ENCODE data around the gene KLF9. TPM values are rescaled to one million over a fixed set of nuclear protein-coding genes. Genes with fewer than 3 reads are reported as not detected.

Gene KLF9
- total RNA-seq, 1 experiment from 2014 or later = 1.0 TPM

DNA sequence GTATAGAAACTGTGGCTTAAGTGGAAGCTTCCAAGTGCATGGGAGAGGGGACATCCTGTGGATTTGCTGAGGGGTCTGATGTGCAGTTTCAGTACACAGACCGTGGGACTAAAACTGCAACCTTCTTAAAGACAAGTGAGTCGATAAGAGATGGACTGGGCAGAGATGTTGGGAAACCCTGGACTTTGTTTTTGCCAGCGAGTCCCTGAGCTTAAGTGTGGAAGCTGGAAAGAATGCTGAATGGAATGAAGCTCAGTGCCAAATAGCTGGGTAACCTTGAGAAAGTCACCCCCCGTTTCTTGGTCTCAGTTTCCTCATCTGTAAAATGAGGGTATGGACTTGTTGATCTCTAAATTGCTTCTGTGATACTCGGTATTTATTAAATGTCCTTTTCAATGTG, 37.3 kb upstream of the KLF9 start:
- no peak for DNase-seq (ENCODE audit: low spot score)
- Mint-ChIP-seq H3K36me3 (no peaks in the 10 kb centered on the region), H3K4me1 (peaks cover 4% of the 10 kb centered on the region; the same call in 1 of the 2 replicates), H3K4me3 (no peak overlapping the region), H3K9me3 (peaks cover 8% of the 10 kb centered on the region), H3K27me3 (ENCODE audit: low read depth) (no peaks in the 10 kb centered on the region; the same call in 1 of the 2 replicates), H3K27ac (no peak overlapping the region)
- ATAC-seq = no peak
- no peak for TF ChIP-seq ESRRA (CRISPR knock-in tag; IDR thresholded peaks at IDR 0.05; ENCODE audit: borderline replicate concordance)
- TF ChIP-seq, protein P1, sequence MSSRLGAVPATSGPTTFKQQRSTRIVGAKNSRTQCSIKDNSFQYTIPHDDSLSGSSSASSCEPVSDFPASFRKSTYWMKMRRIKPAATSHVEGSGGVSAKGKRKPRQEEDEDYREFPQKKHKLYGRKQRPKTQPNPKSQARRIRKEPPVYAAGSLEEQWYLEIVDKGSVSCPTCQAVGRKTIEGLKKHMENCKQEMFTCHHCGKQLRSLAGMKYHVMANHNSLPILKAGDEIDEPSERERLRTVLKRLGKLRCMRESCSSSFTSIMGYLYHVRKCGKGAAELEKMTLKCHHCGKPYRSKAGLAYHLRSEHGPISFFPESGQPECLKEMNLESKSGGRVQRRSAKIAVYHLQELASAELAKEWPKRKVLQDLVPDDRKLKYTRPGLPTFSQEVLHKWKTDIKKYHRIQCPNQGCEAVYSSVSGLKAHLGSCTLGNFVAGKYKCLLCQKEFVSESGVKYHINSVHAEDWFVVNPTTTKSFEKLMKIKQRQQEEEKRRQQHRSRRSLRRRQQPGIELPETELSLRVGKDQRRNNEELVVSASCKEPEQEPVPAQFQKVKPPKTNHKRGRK (CRISPR knock-in tag; IDR thresholded peaks at IDR 0.05; ENCODE audit: borderline replicate concordance) = no peak
- TF ChIP-seq, protein P2, sequence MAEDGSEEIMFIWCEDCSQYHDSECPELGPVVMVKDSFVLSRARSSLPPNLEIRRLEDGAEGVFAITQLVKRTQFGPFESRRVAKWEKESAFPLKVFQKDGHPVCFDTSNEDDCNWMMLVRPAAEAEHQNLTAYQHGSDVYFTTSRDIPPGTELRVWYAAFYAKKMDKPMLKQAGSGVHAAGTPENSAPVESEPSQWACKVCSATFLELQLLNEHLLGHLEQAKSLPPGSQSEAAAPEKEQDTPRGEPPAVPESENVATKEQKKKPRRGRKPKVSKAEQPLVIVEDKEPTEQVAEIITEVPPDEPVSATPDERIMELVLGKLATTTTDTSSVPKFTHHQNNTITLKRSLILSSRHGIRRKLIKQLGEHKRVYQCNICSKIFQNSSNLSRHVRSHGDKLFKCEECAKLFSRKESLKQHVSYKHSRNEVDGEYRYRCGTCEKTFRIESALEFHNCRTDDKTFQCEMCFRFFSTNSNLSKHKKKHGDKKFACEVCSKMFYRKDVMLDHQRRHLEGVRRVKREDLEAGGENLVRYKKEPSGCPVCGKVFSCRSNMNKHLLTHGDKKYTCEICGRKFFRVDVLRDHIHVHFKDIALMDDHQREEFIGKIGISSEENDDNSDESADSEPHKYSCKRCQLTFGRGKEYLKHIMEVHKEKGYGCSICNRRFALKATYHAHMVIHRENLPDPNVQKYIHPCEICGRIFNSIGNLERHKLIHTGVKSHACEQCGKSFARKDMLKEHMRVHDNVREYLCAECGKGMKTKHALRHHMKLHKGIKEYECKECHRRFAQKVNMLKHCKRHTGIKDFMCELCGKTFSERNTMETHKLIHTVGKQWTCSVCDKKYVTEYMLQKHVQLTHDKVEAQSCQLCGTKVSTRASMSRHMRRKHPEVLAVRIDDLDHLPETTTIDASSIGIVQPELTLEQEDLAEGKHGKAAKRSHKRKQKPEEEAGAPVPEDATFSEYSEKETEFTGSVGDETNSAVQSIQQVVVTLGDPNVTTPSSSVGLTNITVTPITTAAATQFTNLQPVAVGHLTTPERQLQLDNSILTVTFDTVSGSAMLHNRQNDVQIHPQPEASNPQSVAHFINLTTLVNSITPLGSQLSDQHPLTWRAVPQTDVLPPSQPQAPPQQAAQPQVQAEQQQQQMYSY (CRISPR knock-in tag; IDR thresholded peaks at IDR 0.05) = no peak
- CTCF ChIA-PET = interaction anchor here (0.6 to 1.2 kb wide), 3 partner anchors 24 to 151 kb away, joined by 3 to 4 read pairs (median 3); no protein-coding TSS in a partner anchor
- POLR2A ChIA-PET = no interaction called here

DNA sequence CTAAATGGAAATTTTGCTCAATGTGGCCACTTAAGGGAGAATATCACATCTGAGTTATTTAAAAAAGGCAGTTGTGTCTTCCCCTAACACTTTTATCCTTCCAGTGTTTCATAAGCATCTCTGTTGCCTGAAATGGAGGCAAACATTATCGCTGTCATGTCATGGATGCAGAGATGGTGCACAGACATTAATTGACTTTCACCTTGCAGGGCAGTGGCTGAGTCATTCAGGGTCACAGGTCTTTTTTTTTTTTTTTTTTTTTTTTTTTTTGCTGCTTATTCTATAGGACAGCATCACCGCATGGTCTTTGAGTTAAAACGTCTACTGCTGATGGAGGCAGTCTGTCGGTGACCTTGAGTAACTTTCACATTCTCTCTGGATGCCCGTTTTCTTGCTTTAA, 36.3 kb upstream of the KLF9 start:
- H3K4me3 Mint-ChIP-seq = no peak overlapping the region
- ATAC-seq (no peak), DNase-seq (ENCODE audit: low spot score) (no peak)
- no peak overlapping the region for H3K27ac Mint-ChIP-seq
- H3K36me3 Mint-ChIP-seq = no peaks in the 10 kb centered on the region
- H3K4me1 Mint-ChIP-seq = no peaks in the 10 kb centered on the region
- CTCF ChIA-PET = no interaction called here
- POLR2A ChIA-PET = no interaction called here
- no peaks in the 10 kb centered on the region; the same call in 1 of the 2 replicates for H3K27me3 Mint-ChIP-seq (ENCODE audit: low read depth)
- H3K9me3 Mint-ChIP-seq = peaks cover 8% of the 10 kb centered on the region
- TF ChIP-seq, protein P3, sequence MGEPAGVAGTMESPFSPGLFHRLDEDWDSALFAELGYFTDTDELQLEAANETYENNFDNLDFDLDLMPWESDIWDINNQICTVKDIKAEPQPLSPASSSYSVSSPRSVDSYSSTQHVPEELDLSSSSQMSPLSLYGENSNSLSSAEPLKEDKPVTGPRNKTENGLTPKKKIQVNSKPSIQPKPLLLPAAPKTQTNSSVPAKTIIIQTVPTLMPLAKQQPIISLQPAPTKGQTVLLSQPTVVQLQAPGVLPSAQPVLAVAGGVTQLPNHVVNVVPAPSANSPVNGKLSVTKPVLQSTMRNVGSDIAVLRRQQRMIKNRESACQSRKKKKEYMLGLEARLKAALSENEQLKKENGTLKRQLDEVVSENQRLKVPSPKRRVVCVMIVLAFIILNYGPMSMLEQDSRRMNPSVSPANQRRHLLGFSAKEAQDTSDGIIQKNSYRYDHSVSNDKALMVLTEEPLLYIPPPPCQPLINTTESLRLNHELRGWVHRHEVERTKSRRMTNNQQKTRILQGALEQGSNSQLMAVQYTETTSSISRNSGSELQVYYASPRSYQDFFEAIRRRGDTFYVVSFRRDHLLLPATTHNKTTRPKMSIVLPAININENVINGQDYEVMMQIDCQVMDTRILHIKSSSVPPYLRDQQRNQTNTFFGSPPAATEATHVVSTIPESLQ (CRISPR knock-in tag; IDR thresholded peaks at IDR 0.05) = no peak
- TF ChIP-seq TCF7 (CRISPR knock-in tag; IDR thresholded peaks at IDR 0.05; ENCODE audit: low read depth) (no peak), ZNF423 (CRISPR knock-in tag; IDR thresholded peaks at IDR 0.05) (no peak), SMAD4 (CRISPR knock-in tag; IDR thresholded peaks at IDR 0.05) (no peak), EMX1 (CRISPR knock-in tag; IDR thresholded peaks at IDR 0.05) (no peak), TEAD4 (CRISPR knock-in tag; IDR thresholded peaks at IDR 0.05) (no peak), ZNF396 (CRISPR knock-in tag; IDR thresholded peaks at IDR 0.05; ENCODE audit: borderline replicate concordance) (no peak), NR3C1 (CRISPR knock-in tag; conservative IDR thresholded peaks at IDR 0.05; ENCODE audit: low read depth) (no peak)
- TF ChIP-seq, protein P4, sequence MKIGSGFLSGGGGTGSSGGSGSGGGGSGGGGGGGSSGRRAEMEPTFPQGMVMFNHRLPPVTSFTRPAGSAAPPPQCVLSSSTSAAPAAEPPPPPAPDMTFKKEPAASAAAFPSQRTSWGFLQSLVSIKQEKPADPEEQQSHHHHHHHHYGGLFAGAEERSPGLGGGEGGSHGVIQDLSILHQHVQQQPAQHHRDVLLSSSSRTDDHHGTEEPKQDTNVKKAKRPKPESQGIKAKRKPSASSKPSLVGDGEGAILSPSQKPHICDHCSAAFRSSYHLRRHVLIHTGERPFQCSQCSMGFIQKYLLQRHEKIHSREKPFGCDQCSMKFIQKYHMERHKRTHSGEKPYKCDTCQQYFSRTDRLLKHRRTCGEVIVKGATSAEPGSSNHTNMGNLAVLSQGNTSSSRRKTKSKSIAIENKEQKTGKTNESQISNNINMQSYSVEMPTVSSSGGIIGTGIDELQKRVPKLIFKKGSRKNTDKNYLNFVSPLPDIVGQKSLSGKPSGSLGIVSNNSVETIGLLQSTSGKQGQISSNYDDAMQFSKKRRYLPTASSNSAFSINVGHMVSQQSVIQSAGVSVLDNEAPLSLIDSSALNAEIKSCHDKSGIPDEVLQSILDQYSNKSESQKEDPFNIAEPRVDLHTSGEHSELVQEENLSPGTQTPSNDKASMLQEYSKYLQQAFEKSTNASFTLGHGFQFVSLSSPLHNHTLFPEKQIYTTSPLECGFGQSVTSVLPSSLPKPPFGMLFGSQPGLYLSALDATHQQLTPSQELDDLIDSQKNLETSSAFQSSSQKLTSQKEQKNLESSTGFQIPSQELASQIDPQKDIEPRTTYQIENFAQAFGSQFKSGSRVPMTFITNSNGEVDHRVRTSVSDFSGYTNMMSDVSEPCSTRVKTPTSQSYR (CRISPR knock-in tag; IDR thresholded peaks at IDR 0.05) = no peak
- TF ChIP-seq, protein P5, sequence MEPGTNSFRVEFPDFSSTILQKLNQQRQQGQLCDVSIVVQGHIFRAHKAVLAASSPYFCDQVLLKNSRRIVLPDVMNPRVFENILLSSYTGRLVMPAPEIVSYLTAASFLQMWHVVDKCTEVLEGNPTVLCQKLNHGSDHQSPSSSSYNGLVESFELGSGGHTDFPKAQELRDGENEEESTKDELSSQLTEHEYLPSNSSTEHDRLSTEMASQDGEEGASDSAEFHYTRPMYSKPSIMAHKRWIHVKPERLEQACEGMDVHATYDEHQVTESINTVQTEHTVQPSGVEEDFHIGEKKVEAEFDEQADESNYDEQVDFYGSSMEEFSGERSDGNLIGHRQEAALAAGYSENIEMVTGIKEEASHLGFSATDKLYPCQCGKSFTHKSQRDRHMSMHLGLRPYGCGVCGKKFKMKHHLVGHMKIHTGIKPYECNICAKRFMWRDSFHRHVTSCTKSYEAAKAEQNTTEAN (CRISPR knock-in tag; IDR thresholded peaks at IDR 0.05) = no peak
- TF ChIP-seq, protein P6, sequence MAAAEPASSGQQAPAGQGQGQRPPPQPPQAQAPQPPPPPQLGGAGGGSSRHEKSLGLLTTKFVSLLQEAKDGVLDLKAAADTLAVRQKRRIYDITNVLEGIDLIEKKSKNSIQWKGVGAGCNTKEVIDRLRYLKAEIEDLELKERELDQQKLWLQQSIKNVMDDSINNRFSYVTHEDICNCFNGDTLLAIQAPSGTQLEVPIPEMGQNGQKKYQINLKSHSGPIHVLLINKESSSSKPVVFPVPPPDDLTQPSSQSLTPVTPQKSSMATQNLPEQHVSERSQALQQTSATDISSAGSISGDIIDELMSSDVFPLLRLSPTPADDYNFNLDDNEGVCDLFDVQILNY (CRISPR knock-in tag; IDR thresholded peaks at IDR 0.05) = no peak
- TF ChIP-seq, protein P7, sequence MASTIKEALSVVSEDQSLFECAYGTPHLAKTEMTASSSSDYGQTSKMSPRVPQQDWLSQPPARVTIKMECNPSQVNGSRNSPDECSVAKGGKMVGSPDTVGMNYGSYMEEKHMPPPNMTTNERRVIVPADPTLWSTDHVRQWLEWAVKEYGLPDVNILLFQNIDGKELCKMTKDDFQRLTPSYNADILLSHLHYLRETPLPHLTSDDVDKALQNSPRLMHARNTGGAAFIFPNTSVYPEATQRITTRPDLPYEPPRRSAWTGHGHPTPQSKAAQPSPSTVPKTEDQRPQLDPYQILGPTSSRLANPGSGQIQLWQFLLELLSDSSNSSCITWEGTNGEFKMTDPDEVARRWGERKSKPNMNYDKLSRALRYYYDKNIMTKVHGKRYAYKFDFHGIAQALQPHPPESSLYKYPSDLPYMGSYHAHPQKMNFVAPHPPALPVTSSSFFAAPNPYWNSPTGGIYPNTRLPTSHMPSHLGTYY (CRISPR knock-in tag; IDR thresholded peaks at IDR 0.05) = no peak
- TF ChIP-seq, protein P8, sequence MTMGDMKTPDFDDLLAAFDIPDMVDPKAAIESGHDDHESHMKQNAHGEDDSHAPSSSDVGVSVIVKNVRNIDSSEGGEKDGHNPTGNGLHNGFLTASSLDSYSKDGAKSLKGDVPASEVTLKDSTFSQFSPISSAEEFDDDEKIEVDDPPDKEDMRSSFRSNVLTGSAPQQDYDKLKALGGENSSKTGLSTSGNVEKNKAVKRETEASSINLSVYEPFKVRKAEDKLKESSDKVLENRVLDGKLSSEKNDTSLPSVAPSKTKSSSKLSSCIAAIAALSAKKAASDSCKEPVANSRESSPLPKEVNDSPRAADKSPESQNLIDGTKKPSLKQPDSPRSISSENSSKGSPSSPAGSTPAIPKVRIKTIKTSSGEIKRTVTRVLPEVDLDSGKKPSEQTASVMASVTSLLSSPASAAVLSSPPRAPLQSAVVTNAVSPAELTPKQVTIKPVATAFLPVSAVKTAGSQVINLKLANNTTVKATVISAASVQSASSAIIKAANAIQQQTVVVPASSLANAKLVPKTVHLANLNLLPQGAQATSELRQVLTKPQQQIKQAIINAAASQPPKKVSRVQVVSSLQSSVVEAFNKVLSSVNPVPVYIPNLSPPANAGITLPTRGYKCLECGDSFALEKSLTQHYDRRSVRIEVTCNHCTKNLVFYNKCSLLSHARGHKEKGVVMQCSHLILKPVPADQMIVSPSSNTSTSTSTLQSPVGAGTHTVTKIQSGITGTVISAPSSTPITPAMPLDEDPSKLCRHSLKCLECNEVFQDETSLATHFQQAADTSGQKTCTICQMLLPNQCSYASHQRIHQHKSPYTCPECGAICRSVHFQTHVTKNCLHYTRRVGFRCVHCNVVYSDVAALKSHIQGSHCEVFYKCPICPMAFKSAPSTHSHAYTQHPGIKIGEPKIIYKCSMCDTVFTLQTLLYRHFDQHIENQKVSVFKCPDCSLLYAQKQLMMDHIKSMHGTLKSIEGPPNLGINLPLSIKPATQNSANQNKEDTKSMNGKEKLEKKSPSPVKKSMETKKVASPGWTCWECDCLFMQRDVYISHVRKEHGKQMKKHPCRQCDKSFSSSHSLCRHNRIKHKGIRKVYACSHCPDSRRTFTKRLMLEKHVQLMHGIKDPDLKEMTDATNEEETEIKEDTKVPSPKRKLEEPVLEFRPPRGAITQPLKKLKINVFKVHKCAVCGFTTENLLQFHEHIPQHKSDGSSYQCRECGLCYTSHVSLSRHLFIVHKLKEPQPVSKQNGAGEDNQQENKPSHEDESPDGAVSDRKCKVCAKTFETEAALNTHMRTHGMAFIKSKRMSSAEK (CRISPR knock-in tag; IDR thresholded peaks at IDR 0.05; ENCODE audit: borderline replicate concordance) = no peak

All from WTC11 (cell line).